Measurements from ENCODE around the gene GPR15LG.

The GPR15LG gene

DNA sequence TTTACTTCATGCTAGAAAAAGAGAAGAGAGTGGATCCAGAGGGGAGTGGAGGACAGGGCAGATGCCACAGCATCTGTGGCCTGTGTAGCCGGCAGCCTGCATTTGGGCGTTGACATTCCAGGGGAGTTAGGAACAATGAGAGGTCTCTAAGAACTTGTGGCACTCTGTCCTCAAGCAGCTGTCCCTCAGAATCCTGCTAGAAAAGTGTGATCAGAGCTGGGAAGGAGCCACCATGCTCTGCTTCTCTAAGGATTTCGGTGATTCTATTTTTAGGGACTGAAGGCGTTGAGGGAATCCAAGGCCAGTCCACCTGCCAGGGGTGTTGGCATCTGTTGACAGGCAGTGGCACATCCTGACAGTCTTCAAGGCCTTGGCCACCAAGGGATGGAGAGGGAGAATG is 44.1 kb downstream of the GPR15LG start:
- no peak for DNase-seq

DNA sequence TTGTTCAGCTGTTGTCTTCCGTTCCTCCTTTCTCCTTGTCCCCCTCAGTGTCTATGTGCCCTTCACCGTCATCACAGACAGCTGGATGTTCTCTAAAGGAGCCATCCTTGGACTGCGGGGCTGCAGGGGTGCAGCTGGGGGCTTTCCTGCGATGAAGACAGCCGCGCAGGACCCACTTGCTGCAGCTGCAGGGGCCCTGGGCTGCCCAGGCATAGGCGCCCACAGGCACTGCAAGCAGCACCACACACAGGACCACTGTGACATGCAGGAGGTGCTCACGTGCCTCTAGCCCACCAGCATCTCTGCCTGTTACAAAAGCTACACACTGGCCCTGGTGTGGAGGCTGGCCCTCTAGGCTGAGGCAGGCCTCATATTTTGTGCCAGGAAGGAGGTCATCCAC is 48.3 kb downstream of the GPR15LG start:
- no peak for DNase-seq

DNA sequence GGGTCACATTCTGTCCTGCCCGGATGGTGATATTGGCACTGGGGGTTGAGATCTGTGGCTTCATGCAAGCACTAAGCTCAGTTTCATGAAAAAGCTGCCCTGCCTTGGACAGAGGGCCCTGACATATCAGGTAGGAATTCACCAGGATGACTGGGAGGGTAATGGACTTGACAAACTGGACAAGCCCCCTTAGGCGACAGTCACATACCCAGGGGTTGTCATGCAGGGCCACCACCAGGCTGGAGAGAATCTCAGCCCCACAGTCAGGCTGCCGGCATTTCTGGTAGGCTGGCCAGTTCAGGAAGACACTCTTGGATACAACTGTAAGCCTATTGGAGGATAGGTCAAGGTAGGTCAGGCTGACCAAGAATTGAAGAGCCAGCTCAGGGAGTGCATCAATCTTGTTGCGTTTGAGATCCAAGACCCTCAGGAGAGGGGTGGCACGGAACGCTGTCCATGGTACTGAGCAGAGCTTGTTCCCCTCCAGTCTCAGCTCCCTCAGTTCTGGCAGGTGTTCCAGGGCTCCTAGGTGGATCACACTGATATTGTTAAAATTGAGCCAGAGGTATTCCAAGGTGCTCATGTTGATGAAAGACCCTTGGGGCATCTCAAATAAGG is 50.9 kb downstream of the GPR15LG start:
- no peak for DNase-seq

DNA sequence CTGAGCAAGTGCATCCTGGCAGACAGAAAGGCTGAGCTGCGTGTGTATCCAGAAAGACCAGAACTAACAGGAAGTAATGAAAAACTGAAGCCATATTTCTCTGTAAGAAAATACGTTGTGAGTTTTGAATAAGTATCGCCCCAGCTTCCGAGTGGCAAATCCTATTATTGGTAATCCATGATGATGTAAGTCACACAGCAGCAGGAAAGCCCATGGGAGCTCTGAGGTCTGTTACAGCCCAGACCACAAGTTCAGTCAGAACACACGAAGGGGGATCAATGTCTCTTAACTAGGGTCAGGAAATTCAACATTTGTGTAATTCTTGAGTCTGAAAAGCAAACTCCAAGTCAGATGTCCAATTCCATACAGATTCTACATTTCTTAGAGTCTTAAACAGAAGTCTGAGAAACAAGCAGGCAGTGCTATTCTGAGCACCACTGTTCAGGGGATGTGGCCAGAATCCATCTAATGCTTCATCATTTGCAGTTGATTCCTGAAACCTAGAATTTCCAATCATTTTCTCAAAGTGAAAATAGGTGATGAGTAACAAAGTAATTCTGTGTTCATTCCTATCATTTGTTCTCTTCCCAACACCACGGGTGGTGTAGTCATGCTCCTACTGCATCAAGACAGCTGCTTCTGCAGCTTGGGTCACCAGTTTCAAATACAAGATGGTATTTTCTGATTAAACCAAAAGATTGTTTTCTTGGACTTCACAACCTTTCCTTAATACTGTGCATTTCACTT is 52.0 kb downstream of the GPR15LG start, which contains the start of gene LRIT2:
Gene LRIT2 (minus strand): TSS at position 118 of the 747 bp plus-strand sequence. CDS start 24 bp downstream, at position 94.
- no peak for DNase-seq

DNA sequence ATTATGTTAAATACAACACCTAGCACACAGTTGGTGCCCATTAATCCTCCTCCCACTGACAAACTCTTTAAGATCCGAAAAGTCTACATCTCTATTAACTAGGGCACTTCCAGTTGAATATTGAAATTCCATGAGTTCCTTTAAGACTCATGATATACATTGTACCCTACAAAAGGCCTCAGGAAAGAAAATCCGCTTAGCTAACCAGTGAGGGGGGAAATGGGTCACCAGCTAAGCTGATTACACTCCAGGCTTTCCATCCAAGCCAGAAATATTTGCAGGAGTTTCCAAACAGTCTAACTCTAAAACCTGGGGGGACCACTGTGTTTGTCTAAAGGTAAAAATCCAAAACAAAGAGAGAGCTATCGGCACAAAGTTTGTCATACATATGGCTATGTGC is 53.0 kb downstream of the GPR15LG start:
- no peak for DNase-seq

DNA sequence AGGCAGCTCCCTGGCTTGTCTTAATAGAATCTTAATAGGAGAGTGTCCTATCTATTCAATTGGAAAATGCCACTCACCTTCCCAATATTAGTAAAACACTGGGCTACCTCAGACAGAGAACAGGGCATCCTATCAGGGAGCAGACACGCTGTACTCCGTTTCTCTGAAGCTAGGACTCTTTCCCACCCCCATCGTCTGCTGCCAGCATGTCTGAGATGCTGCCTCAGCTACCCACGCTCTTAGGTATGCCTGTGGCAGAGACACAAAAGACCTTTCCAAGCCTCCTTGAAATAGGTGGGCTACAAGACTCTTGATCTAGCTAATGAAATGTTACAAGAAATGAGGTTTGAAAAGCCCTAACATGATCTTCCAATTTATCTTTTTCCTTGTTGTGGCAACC is 54.2 kb downstream of the GPR15LG start:
- DNase-seq, result no peak

DNA sequence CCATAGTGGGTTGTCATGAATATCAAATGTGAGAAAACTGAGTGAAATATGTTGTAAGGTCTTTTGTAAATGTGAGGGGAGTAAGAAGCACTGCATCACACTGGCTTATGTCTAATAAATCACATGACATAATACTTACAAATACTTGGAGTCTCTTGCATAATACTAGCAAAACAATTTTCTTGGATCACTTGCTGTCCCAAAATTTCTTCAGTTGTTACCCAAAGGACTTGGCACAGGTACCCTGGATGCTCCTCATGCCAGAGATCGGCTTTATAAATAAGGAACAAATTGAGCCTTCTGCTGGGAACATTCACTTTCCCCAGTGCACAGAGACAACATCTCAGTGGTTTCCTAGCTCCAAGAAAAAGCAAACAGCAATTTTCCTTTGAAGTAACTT is 56.8 kb downstream of the GPR15LG start:
- DNase-seq, result no peak

DNA sequence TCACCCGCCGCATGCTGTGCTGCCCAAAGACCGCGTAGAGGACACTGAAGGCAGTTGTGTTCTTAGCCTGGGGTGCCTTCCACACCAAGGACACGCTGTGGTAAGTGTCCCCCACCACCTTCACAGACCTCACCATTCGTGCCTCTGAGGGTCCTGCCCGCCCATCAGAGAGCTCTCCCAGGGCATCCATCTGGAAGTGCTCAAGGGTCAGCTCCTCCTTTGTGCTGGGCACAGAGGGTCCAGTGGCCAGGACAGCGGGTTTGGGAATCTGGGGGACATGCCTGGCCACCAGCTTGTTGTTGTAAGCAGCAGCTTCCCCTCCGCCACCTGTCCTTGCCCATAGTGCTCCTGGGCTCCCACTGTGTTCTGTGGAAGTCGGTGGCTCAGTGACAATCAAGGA is 58.8 kb downstream of the GPR15LG start:
- DNase-seq, result no peak

DNA sequence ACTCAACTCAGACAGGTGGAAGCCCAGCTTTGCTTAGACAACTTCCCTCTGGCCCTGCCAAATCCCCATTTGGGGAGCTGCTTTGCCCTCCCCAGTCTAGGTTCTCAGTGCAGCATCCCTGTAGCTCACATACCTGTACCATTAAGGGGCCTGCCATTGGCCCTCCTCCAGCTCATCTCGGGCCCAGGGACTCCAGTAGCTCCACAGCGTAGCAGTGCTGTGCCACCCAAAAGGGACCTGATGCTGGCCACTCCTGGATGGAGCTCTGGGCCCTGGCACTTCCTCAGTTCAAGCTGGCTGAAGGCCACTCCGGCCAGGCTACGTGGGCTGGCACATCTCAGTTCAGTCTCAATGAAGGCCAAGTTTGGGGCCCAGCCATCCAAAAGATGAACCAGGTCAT is 60.3 kb downstream of the GPR15LG start:
- DNase-seq, result no peak

DNA sequence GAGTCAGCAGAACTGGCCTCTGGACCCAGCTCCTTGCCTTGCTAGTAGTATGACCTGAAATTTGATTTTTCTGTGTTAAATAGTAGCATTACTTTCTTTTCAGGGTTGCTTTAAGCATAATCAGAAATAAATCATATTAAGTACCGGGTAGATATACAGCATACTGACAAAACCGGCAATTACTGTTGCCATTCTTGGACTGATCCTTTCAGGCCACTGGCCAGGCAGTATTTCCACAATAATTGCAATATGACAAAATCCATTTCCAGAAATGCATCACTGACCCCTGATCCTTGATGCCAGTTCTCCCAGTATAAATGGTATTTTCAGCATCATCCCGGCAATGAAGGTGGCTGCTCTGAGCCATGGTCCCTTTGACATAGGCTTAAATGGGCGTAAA is 60.9 kb downstream of the GPR15LG start:
- DNase-seq, result no peak

Data from fibroblast of upper back skin (primary cell).